ENCODE data around the gene HCAR2.
"Not testable (repeated sequence)": the region's sequence is repeated elsewhere in the genome, so short reads cannot be mapped to it uniquely, and the experiment has no call there.

Gene HCAR2

GRCh38 chr12:122703841-122704240 lies 684 bp upstream of the HCAR2 start:
- not testable (repeated sequence) for DNase-seq (ENCODE audit: low read depth); H3K4me3 ChIP-seq (ENCODE audit: control insufficient read depth, low read depth, low read length)

- H3K4me3 ChIP-seq (ENCODE audit: control insufficient read depth, low read depth, low read length); DNase-seq (ENCODE audit: low read depth): not testable (repeated sequence)
Measured at GRCh38 chr12:122701481-122701880, 1.7 kb downstream of the HCAR2 start.

- H3K4me3 ChIP-seq (ENCODE audit: control insufficient read depth, low read depth, low read length); DNase-seq (ENCODE audit: low read depth): not testable (repeated sequence)
Measured at GRCh38 chr12:122700038-122700710, 3.0 kb downstream of the HCAR2 start.

DNA sequence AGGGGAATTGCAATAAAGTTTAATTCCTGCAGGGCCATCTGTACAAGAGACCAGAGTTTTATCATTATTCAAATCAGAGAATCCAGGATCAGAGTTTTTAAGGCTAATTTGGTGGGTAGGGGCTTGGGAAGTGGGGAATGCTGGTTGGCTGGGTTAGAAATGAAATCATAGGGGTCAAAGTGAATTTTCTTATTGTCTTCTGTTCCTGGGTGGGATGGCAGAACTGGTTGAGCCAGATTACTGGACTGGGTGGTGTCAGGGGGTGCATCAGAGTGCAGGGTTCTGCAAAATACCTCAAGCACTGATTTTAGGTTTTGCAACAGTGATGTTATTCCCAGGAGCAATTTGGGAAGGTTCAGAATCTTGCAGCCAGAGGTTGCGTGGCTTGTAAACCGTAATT lies 6.2 kb downstream of the HCAR2 start:
- H3K4me3 ChIP-seq (ENCODE audit: control insufficient read depth, low read depth, low read length); DNase-seq (ENCODE audit: low read depth): not testable (repeated sequence)

- TF ChIP-seq CTCF (conservative IDR thresholded peaks at IDR 0.05; ENCODE audit: control insufficient read depth, insufficient read depth, low read depth, low read length): no peak
- no peak for DNase-seq (ENCODE audit: low read depth)
- H3K4me3 ChIP-seq (ENCODE audit: control insufficient read depth, low read depth, low read length): no peak overlapping the region
Measured at GRCh38 chr12:122691566-122691965, 11.6 kb downstream of the HCAR2 start.

DNA sequence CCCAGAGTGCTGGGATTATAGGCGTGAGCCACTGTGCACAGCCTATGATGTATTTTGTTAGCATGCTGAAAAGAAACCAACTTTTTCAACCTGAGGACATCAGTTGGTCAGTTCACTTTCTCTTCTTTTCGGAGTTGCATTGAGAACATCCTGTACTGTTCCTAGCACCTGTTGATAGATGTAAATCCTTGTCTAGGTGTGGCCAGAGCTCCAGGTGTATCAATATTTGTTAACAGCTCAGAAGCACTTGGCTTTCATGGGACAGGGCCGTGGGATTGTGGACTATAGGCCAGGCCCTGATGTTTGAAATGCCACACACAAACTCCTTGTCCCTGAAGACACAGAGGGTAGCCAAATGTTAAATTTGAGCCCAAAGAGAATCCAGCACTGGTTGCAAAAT lies 14.9 kb downstream of the HCAR2 start:
- no peak for TF ChIP-seq CTCF (conservative IDR thresholded peaks at IDR 0.05; ENCODE audit: control insufficient read depth, insufficient read depth, low read depth, low read length)

GRCh38 chr12:122687086-122687485 lies 16.1 kb downstream of the HCAR2 start:
- DNase-seq (ENCODE audit: low read depth): no peak
- TF ChIP-seq CTCF (conservative IDR thresholded peaks at IDR 0.05; ENCODE audit: control insufficient read depth, insufficient read depth, low read depth, low read length): no peak
- H3K4me3 ChIP-seq (ENCODE audit: control insufficient read depth, low read depth, low read length): no peak overlapping the region

More for the DNA sequence above, 14.9 kb downstream of the HCAR2 start:
- H3K4me3 ChIP-seq (ENCODE audit: control insufficient read depth, low read depth, low read length): no peak overlapping the region
- no peak for DNase-seq (ENCODE audit: low read depth)

GRCh38 chr12:122686538-122686937 lies 16.6 kb downstream of the HCAR2 start:
- no peak for TF ChIP-seq CTCF (conservative IDR thresholded peaks at IDR 0.05; ENCODE audit: control insufficient read depth, insufficient read depth, low read depth, low read length)
- no peak for DNase-seq (ENCODE audit: low read depth)

GRCh38 chr12:122684297-122684813 lies 18.8 kb downstream of the HCAR2 start:
- H3K4me3 ChIP-seq (ENCODE audit: control insufficient read depth, low read depth, low read length): no peak overlapping the region
- no peak for TF ChIP-seq CTCF (conservative IDR thresholded peaks at IDR 0.05; ENCODE audit: control insufficient read depth, insufficient read depth, low read depth, low read length)
- no peak for DNase-seq (ENCODE audit: low read depth)

More at GRCh38 chr12:122686538-122686937, 16.6 kb downstream of the HCAR2 start:
- no peak overlapping the region for H3K4me3 ChIP-seq (ENCODE audit: control insufficient read depth, low read depth, low read length)
